ENCODE results near the gene SPEN. TPM values are rescaled to one million over a fixed set of nuclear protein-coding genes. Genes with fewer than 3 reads are reported as not detected.

SPEN gene
- total and polyA plus RNA-seq, 2 of the 13 experiments (the other 11 are each of a cell fraction or from before 2014, with no cell fraction given) = 4.8 to 14.0 TPM

- TF ChIP-seq HOXA7 (CRISPR knock-in tag; IDR thresholded peaks at IDR 0.05) (no peak), ZNF354B (CRISPR knock-in tag; IDR thresholded peaks at IDR 0.05) (no peak; the same call in 1 of the 2 replicates), KDM6A (CRISPR knock-in tag; IDR thresholded peaks at IDR 0.05; ENCODE audit: low read depth) (peak; percentile 54; the same call in 1 of the 2 replicates), KDM1A (CRISPR knock-in tag; IDR thresholded peaks at IDR 0.05) (no peak; the same call in 1 of the 2 replicates), ZNF33B (CRISPR knock-in tag; IDR thresholded peaks at IDR 0.05) (no peak), ZNF713 (CRISPR knock-in tag; IDR thresholded peaks at IDR 0.05) (0 out of 2 replicates have a peak, but pooled peaks have one; percentile 29), HOXA5 (CRISPR knock-in tag; IDR thresholded peaks at IDR 0.05) (peak; percentile 79; the same call in 1 of the 2 replicates), YEATS4 (CRISPR knock-in tag; IDR thresholded peaks at IDR 0.05; ENCODE audit: borderline replicate concordance) (peak; percentile 97), SCMH1 (CRISPR knock-in tag; IDR thresholded peaks at IDR 0.05; ENCODE audit: borderline replicate concordance) (no peak), ZNF577 (CRISPR knock-in tag; IDR thresholded peaks at IDR 0.05; ENCODE audit: borderline replicate concordance, low read depth) (no peak), ZNF562 (CRISPR knock-in tag; IDR thresholded peaks at IDR 0.05; ENCODE audit: borderline replicate concordance) (no peak), PLSCR1 (CRISPR knock-in tag; IDR thresholded peaks at IDR 0.05; ENCODE audit: borderline replicate concordance) (peak; percentile 76; the same call in 1 of the 2 replicates), ZNF776 (CRISPR knock-in tag; IDR thresholded peaks at IDR 0.05) (peak; percentile 50), STAG1 (CRISPR knock-in tag; IDR thresholded peaks at IDR 0.05) (no peak; the same call in 1 of the 2 replicates), ZBTB43 (CRISPR knock-in tag; conservative IDR thresholded peaks at IDR 0.05) (peak; percentile 77; the same call in 1 of the 2 replicates), EEA1 (CRISPR knock-in tag; IDR thresholded peaks at IDR 0.05; ENCODE audit: borderline replicate concordance) (no peak), ARID3A (IDR thresholded peaks at IDR 0.05; ENCODE audit: low read depth, low read length) (no peak), ZNF574 (CRISPR knock-in tag; IDR thresholded peaks at IDR 0.05) (no peak; the same call in none of the 2 replicates), ZNF777 (CRISPR knock-in tag; IDR thresholded peaks at IDR 0.05) (no peak; the same call in none of the 2 replicates), ZNF878 (CRISPR knock-in tag; IDR thresholded peaks at IDR 0.05) (peak; percentile 91), DDIT3 (CRISPR knock-in tag; IDR thresholded peaks at IDR 0.05) (no peak)
Measured at GRCh38 chr1:15834406-15835204, 12.9 kb upstream of the SPEN start (continued).
